GM12864 (cell line): ENCODE results near the gene SUCO.

ENCODE experiments used
- DNase-seq: peaks from one replicate; pipeline ENCODE4 v3.0.0-alpha.2; 2011; ENCODE audit warnings: low read depth
- H3K4me3 ChIP-seq: 2 replicates; pipeline ENCODE4 v1.5.1; 2011; ENCODE audit warnings: mild to moderate bottlenecking, low read depth, low read length, control low read depth
- CTCF ChIP-seq: IDR thresholded peaks from 2 replicates; pipeline ENCODE4 v1.5.1; 2011; ENCODE audit warnings: low read depth, mild to moderate bottlenecking, moderate library complexity, low read length, control low read depth, inconsistent platforms; ENCODE audit errors: missing control alignments

SUCO gene

DNA sequence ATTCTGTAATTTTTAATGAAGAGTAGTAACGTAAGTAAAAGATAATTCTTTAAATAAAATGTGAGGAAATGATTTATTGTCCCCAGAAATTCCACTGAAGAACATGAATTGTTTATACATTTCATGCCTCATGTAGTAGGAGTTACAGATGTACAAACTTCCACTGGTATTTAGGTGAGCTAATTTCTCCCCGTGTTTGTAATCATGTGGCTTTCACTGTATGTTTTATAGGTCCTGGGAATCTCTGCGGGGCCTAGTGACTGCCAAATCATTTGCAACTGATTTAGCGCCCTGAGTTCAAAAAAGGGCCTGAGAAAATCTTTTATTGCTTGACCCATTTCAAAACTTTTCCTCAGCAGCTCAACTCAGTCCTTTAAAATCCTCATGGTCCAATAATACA is 95.5 kb downstream of the SUCO start:
- no peak overlapping the region for H3K4me3 ChIP-seq
- DNase-seq = no peak
- TF ChIP-seq CTCF = no peak

DNA sequence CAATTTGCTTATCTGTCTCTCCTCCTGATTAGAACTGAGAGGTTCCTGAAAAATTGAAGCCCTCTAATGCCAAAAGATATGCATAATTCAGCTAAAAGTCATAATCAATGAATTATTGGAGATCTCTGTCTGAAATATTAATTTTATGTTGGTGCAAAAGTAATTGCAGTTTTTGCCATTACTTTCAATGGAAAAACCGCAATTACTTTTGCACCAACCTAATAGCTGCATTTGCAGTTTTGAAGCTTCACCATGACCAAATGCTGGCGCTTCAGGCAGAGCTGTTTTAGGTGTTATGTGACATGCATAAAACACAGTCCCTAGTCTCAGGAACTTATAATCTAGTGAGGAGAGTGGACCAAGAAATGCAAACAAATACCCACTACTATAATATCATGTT is 96.2 kb downstream of the SUCO start:
- no peak overlapping the region for H3K4me3 ChIP-seq
- no peak for TF ChIP-seq CTCF
- no peak for DNase-seq

DNA sequence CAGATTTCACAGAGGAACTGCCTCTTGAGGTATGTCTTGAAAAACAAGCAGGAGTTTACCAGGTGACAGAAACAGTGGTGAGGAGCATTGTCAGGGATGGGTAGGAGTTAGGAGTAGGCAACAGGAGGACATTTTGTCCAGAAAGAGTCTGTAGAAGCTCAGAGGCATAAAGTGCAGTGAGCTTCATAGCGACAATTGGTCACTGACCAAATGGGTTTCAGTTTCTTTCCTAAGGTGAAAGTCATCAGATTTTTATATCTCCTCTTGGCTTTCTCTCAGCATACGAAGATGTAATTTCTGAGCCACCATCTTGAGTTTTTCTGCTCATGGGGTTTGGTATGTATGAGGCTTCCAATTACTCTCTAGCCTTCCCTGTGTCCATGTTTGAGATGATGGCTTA is 96.7 kb downstream of the SUCO start:
- no peak overlapping the region for H3K4me3 ChIP-seq
- no peak for DNase-seq
- no peak for TF ChIP-seq CTCF

GRCh38 chr1:172630056-172630818 is 97.3 kb downstream of the SUCO start:
- H3K4me3 ChIP-seq = no peak overlapping the region
- no peak for DNase-seq
- no peak for TF ChIP-seq CTCF

DNA sequence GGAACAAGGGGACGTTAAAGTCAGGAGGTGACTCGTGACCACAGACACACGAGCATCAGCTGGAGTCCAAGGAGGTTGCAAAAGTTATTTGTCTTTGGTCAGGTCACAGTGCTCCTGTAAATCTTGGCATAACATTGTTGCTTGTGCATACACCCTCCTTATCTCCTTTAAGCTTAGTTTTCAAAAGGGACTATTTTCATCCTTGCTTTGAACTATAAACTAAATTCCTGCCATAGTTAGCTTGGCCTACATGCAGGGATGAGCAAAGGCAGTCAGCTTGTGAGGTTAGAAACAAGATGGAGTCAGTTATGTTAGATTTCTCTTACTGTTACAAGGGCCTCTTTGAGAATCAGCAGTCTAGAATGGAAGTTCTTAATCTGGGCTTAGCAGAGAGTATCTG is 97.9 kb downstream of the SUCO start:
- no peak for TF ChIP-seq CTCF
- no peak for DNase-seq
- H3K4me3 ChIP-seq = no peak overlapping the region

DNA sequence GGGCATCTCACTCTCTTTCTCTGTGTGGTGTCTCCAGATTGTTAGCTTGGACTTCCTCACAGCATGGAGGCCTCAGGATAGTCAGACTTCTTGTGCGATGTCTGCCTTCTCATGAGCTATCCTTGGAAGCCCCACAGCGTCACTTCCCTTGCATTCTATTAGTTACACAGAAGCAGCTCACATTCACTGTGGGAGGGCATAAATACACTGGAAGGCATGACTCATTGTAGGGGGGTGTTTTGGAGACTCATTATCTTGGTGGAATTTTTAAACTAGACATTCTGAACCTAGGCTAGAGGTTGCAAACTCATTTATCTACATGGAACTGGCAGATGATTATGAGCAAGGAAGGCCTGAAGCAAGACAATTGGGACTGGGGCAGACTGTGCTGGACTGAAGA is 104.6 kb downstream of the SUCO start:
- H3K4me3 ChIP-seq = no peak overlapping the region
- TF ChIP-seq CTCF = no peak
- DNase-seq = no peak

GRCh38 chr1:172638249-172638648 is 105.3 kb downstream of the SUCO start:
- H3K4me3 ChIP-seq = no peak overlapping the region
- no peak for DNase-seq
- no peak for TF ChIP-seq CTCF
